ENCODE measurements around the gene TOX3. TPM values are rescaled to one million over a fixed set of nuclear protein-coding genes. Genes with fewer than 3 reads are reported as not detected.

Gene TOX3
- total RNA-seq, 3 donors from 2014 or later (not counting 1 experiment from before 2014, with no cell fraction given): not detected

DNA sequence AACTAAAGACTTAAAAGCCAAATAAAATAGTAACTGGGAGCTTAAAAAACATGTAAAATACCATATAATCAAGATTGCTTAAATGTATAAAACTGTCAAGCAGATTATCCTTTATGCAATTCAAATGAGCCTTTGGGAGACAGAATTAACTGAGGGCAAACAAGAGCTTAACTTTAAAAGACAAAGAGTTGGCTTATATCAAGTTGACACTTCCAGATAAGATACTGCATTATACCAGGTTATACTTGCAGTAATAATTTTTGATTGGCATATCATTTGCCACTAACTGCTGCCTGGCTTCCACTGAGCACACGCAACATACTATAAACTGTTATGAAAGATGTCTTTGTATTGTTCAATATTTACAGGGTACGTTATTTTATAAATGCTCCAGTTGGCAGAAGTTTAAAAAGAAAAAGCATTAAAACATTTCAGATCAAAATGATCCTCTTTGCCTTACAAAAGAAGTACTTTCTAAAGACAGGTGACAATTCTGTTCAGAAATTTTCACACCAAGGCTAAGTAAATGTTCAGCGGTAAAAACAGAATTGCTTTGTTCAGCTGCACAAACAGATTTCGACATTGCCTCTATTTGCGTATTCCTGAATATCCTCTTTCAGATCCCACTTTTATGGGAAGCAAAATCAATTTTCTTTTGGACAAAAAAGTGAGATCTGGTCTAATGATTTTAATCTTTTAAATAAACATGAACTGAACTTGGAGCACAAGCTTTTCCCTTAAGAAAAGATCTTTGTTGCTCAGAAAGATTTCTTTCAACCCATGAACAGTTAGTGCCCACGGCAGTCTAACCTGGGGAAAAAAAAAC lies 50.7 kb downstream of the TOX3 start:
- Histone ChIP-seq H3K9me3 (ENCODE audit: control insufficient read depth, insufficient read depth, low read length) (no peaks in the 10 kb centered on the region), H3K4me1 (ENCODE audit: control insufficient read depth, insufficient read depth, low read length) (no peaks in the 10 kb centered on the region), H3K27me3 (ENCODE audit: control insufficient read depth, insufficient read depth, low read length) (no peaks in the 10 kb centered on the region), H3K4me3 (ENCODE audit: low read length) (no peak overlapping the region), H3K36me3 (ENCODE audit: control insufficient read depth, insufficient read depth, low read length) (no peaks in the 10 kb centered on the region), H3K27ac (ENCODE audit: low read length) (no peak overlapping the region)
- Mint-ChIP-seq H3K36me3 (no peaks in the 10 kb centered on the region), H3K4me1 (no peaks in the 10 kb centered on the region), H3K4me3 (no peak overlapping the region), H3K27ac (no peak overlapping the region), H3K9me3 (peaks cover 0 to under 1% of the 10 kb centered on the region in 2 donors), H3K27me3 (ENCODE audit: low read depth in 2 of 2) (no peaks in the 10 kb centered on the region)
- TF ChIP-seq, protein P1, sequence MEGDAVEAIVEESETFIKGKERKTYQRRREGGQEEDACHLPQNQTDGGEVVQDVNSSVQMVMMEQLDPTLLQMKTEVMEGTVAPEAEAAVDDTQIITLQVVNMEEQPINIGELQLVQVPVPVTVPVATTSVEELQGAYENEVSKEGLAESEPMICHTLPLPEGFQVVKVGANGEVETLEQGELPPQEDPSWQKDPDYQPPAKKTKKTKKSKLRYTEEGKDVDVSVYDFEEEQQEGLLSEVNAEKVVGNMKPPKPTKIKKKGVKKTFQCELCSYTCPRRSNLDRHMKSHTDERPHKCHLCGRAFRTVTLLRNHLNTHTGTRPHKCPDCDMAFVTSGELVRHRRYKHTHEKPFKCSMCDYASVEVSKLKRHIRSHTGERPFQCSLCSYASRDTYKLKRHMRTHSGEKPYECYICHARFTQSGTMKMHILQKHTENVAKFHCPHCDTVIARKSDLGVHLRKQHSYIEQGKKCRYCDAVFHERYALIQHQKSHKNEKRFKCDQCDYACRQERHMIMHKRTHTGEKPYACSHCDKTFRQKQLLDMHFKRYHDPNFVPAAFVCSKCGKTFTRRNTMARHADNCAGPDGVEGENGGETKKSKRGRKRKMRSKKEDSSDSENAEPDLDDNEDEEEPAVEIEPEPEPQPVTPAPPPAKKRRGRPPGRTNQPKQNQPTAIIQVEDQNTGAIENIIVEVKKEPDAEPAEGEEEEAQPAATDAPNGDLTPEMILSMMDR (IDR thresholded peaks at IDR 0.05): no peak
- DNase-seq: no peak
- no peak for ATAC-seq
- intact Hi-C loops (cut with micrococcal nuclease): no loop called here
- 98% methylated on average over 3 of the region's 6 CpGs for WGBS (ENCODE audit: insufficient coverage)

- no peak for ATAC-seq
- no peaks in the 10 kb centered on the region for H3K9me3 ChIP-seq (ENCODE audit: control insufficient read depth, insufficient read depth, low read length)
- Mint-ChIP-seq H3K27me3 (ENCODE audit: low read depth in 2 of 2) (no peaks in the 10 kb centered on the region), H3K9me3 (peaks cover 3 to 4% of the 10 kb centered on the region in 2 donors), H3K36me3 (no peaks in the 10 kb centered on the region), H3K4me3 (no peak overlapping the region), H3K4me1 (no peaks in the 10 kb centered on the region), H3K27ac (no peak overlapping the region)
- no peaks in the 10 kb centered on the region for H3K27me3 ChIP-seq (ENCODE audit: control insufficient read depth, insufficient read depth, low read length)
- 86% methylated on average over 3 of the region's 3 CpGs for WGBS (ENCODE audit: insufficient coverage)
- no peaks in the 10 kb centered on the region for H3K4me1 ChIP-seq (ENCODE audit: control insufficient read depth, insufficient read depth, low read length)
- H3K27ac ChIP-seq (ENCODE audit: low read length): no peak overlapping the region
- TF ChIP-seq, protein P1 (IDR thresholded peaks at IDR 0.05): no peak
- H3K36me3 ChIP-seq (ENCODE audit: control insufficient read depth, insufficient read depth, low read length): no peaks in the 10 kb centered on the region
- H3K4me3 ChIP-seq (ENCODE audit: low read length): no peak overlapping the region
- intact Hi-C loops (cut with micrococcal nuclease): no loop called here
- no peak for DNase-seq
These were observed 52.3 kb downstream of the TOX3 start for GRCh38 chr16:52494621-52495020.

- TF ChIP-seq, protein P1 (IDR thresholded peaks at IDR 0.05): no peak
- Histone ChIP-seq H3K27ac (ENCODE audit: low read length) (no peak overlapping the region), H3K4me3 (ENCODE audit: low read length) (no peak overlapping the region), H3K36me3 (ENCODE audit: control insufficient read depth, insufficient read depth, low read length) (no peaks in the 10 kb centered on the region), H3K27me3 (ENCODE audit: control insufficient read depth, insufficient read depth, low read length) (no peaks in the 10 kb centered on the region), H3K4me1 (ENCODE audit: control insufficient read depth, insufficient read depth, low read length) (no peaks in the 10 kb centered on the region), H3K9me3 (ENCODE audit: control insufficient read depth, insufficient read depth, low read length) (no peaks in the 10 kb centered on the region)
- H3K36me3 Mint-ChIP-seq: no peaks in the 10 kb centered on the region
- peaks cover 3 to 4% of the 10 kb centered on the region in 2 donors for H3K9me3 Mint-ChIP-seq
- 90% methylated on average over 4 of the region's 4 CpGs for WGBS (ENCODE audit: insufficient coverage)
- no peaks in the 10 kb centered on the region for H3K27me3 Mint-ChIP-seq (ENCODE audit: low read depth in 2 of 2)
- H3K4me3 Mint-ChIP-seq: no peak overlapping the region
- H3K27ac Mint-ChIP-seq: no peak overlapping the region
- H3K4me1 Mint-ChIP-seq: no peaks in the 10 kb centered on the region
- intact Hi-C loops (cut with micrococcal nuclease): no loop called here
- ATAC-seq: no peak
- DNase-seq: no peak
These were observed 52.8 kb downstream of the TOX3 start for GRCh38 chr16:52494145-52494544.

Data from natural killer cell (primary cell).